ENCODE data around the gene SCLY.
"Not testable (repeated sequence)": the region's sequence is repeated elsewhere in the genome, so short reads cannot be mapped to it uniquely, and the experiment has no call there.

- TF ChIP-seq CTCF, POLR2AphosphoS5, POLR2A (IDR thresholded peaks at IDR 0.05): not testable (repeated sequence)
These were observed 2.9 kb upstream of the SCLY start for GRCh38 chr2:238057696-238058575.

All from suprapubic skin (tissue), 4 donors.